GM21360 (cell line): Measurements from ENCODE around the gene RNASE7.
"Not testable (repeated sequence)": the region's sequence is repeated elsewhere in the genome, so short reads cannot be mapped to it uniquely, and the experiment has no call there.

Source experiments
- ATAC-seq: cut with Tn5 transposase; IDR thresholded peaks from one replicate; pipeline ENCODE4 v1.9.1; 2021; ENCODE audit warnings: mild to moderate bottlenecking, moderate library complexity; ENCODE audit not compliant: unreplicated experiment

The RNASE7 gene

GRCh38 chr14:21041676-21042433 lies at the start of gene RNASE7:
TSS of gene RNASE7 (plus strand) at chr14:21042362. CDS start at chr14:21042993, 631 bp downstream.
- ATAC-seq = no peak

GRCh38 chr14:20996521-20996920 lies 45.6 kb upstream of the RNASE7 start:
- ATAC-seq = no peak

GRCh38 chr14:20997115-20997514 lies 45.0 kb upstream of the RNASE7 start:
- no peak for ATAC-seq

GRCh38 chr14:20997564-20997963 lies 44.6 kb upstream of the RNASE7 start:
- ATAC-seq = no peak

- ATAC-seq = no peak
Observed at GRCh38 chr14:20998139-20998538, 44.0 kb upstream of the RNASE7 start.

GRCh38 chr14:20998674-20999366 lies 43.3 kb upstream of the RNASE7 start, which contains the start of gene SLC39A2:
TSS of gene SLC39A2 (plus strand) at chr14:20999293. CDS start at chr14:20999447, 154 bp downstream.
- ATAC-seq = no peak

- no peak for ATAC-seq
Observed at GRCh38 chr14:20999591-20999990, 42.6 kb upstream of the RNASE7 start.

GRCh38 chr14:21001218-21001617 lies 40.9 kb upstream of the RNASE7 start:
- ATAC-seq = no peak

- ATAC-seq = no peak
Observed at GRCh38 chr14:21003788-21004346, 38.3 kb upstream of the RNASE7 start.

GRCh38 chr14:21009721-21010120 lies 32.4 kb upstream of the RNASE7 start:
- not testable (repeated sequence) for ATAC-seq

- ATAC-seq = no peak
Observed at GRCh38 chr14:21011136-21011535, 31.0 kb upstream of the RNASE7 start.

GRCh38 chr14:21014761-21015190 lies 27.4 kb upstream of the RNASE7 start:
- ATAC-seq = no peak

- ATAC-seq = no peak
Observed at GRCh38 chr14:21015312-21015711, 26.9 kb upstream of the RNASE7 start.

GRCh38 chr14:21016413-21017190 lies 25.6 kb upstream of the RNASE7 start:
- no peak for ATAC-seq

GRCh38 chr14:21017528-21018245 lies 24.5 kb upstream of the RNASE7 start:
- ATAC-seq = no peak

GRCh38 chr14:21018286-21018685 lies 23.9 kb upstream of the RNASE7 start:
- no peak for ATAC-seq

- no peak for ATAC-seq
Observed at GRCh38 chr14:21018781-21019180, 23.4 kb upstream of the RNASE7 start.

- ATAC-seq = no peak
Observed at GRCh38 chr14:21019366-21019765, 22.8 kb upstream of the RNASE7 start.

- no peak for ATAC-seq
Observed at GRCh38 chr14:21020977-21021545, 21.1 kb upstream of the RNASE7 start.

- ATAC-seq = no peak
Observed at GRCh38 chr14:21022686-21023085, 19.5 kb upstream of the RNASE7 start.
